Keratinocyte (primary cell): Measurements from ENCODE around the gene MCOLN3.

Experiments
- EZH2 ChIP-seq: IDR thresholded peaks from one replicate; pipeline ENCODE4 v1.6.1; 2012; ENCODE audit warnings: inconsistent platforms, mild to moderate bottlenecking, low read length, moderate library complexity
- TF ChIP-seq, protein P1 (sequence below), 3 experiments: IDR thresholded peaks in 1 of 3; conservative IDR thresholded peaks in 1 of 3; optimal IDR thresholded peaks in 1 of 3; 2 replicates in 2 of 3; 3 replicates in 1 of 3; pipeline versions ENCODE3 to v1.5.1; 2011; ENCODE audit warnings: low read length in 3 of 3, mild to moderate bottlenecking in 3 of 3, moderate library complexity in 2 of 3, control low read depth in 1 of 3, inconsistent platforms in 1 of 3; ENCODE audit not compliant: insufficient read depth in 2 of 3; ENCODE audit errors: extremely low read depth in 1 of 3

GRCh38 chr1:85061711-85062424 lies 13.6 kb upstream of the MCOLN3 start:
- TF ChIP-seq, protein P1, sequence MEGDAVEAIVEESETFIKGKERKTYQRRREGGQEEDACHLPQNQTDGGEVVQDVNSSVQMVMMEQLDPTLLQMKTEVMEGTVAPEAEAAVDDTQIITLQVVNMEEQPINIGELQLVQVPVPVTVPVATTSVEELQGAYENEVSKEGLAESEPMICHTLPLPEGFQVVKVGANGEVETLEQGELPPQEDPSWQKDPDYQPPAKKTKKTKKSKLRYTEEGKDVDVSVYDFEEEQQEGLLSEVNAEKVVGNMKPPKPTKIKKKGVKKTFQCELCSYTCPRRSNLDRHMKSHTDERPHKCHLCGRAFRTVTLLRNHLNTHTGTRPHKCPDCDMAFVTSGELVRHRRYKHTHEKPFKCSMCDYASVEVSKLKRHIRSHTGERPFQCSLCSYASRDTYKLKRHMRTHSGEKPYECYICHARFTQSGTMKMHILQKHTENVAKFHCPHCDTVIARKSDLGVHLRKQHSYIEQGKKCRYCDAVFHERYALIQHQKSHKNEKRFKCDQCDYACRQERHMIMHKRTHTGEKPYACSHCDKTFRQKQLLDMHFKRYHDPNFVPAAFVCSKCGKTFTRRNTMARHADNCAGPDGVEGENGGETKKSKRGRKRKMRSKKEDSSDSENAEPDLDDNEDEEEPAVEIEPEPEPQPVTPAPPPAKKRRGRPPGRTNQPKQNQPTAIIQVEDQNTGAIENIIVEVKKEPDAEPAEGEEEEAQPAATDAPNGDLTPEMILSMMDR (optimal IDR thresholded peaks at IDR 0.05 in 1 of 3, IDR thresholded peaks at IDR 0.05 in 1 of 3, conservative IDR thresholded peaks at IDR 0.05 in 1 of 3; ENCODE audit: extremely low read depth in 1 of 3, insufficient read depth in 2 of 3, low read length in 3 of 3), result no peak
- no peak for TF ChIP-seq EZH2
